Measurements from ENCODE around the gene RPS27.
A peak's percentile ranks its signal among the peaks of the same experiment; 100 is the strongest.
"Not testable (repeated sequence)": the region's sequence is repeated elsewhere in the genome, so short reads cannot be mapped to it uniquely, and the experiment has no call there.

RPS27 gene

DNA sequence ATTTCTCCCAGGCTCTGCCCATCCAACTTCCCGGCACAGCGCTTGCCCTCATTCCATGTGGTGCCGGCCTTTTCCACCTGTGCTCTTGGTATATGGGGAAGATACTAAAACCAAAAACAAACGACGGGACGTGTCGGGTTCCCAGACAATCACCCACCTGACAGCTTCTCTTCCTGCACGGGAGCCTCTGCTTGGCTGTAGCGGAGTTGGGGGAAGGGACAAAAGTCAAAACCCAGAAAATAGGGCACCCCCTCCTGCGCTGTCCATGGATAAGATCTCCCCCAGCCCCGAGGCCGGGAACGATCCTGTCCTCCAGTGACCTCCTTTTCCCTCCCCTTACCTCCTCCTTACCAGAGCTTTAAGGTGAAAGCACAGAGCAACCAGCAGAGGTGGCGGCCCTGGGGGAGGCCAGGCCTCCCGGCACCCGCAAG lies 13.7 kb upstream of the RPS27 start:
- H3K27me3 ChIP-seq (ENCODE audit: insufficient read depth, low read length), result no peaks in the 10 kb centered on the region
- peaks cover 56% of the 10 kb centered on the region for H3K36me3 ChIP-seq (ENCODE audit: insufficient read depth, low read length)
- peak overlapping the region; percentile 86 for H3K27ac ChIP-seq (ENCODE audit: low read depth, low read length)
- under 1% methylated on average over 14 of the region's 16 CpGs for WGBS
- peaks cover 3% of the 10 kb centered on the region; the same call in 1 of the 2 replicates for H3K4me1 ChIP-seq (ENCODE audit: insufficient read depth, low read length)
- H3K4me3 ChIP-seq (ENCODE audit: low read length), result peak overlapping the region; percentile 85
- no peaks in the 10 kb centered on the region for H3K9me3 ChIP-seq (ENCODE audit: insufficient read depth, low read depth, low read length)
- peak overlapping the region; percentile 86 for H3K9ac ChIP-seq (ENCODE audit: low read depth, low read length)

- peaks cover 63% of the 10 kb centered on the region for H3K36me3 ChIP-seq (ENCODE audit: insufficient read depth, low read length)
- no peaks in the 10 kb centered on the region for H3K27me3 ChIP-seq (ENCODE audit: insufficient read depth, low read length)
- H3K9me3 ChIP-seq (ENCODE audit: insufficient read depth, low read depth, low read length), result no peaks in the 10 kb centered on the region
- peak within 1 kb of the TSS; percentile 86 for H3K27ac ChIP-seq (ENCODE audit: low read depth, low read length)
- under 1% methylated on average over 75 of the region's 75 CpGs for WGBS
- peaks cover 3% of the 10 kb centered on the region; the same call in 1 of the 2 replicates for H3K4me1 ChIP-seq (ENCODE audit: insufficient read depth, low read length)
- H3K9ac ChIP-seq (ENCODE audit: low read depth, low read length), result peak within 1 kb of the TSS; percentile 86
- H3K4me3 ChIP-seq (ENCODE audit: low read length), result peak within 1 kb of the TSS; percentile 85
Observed at GRCh38 chr1:153977250-153978240, 13.0 kb upstream of the RPS27 start, which contains the start of gene JTB. Gene JTB, minus strand, starts transcription at chr1:153977674. Its CDS starts 422 bp downstream, at chr1:153977252.

DNA sequence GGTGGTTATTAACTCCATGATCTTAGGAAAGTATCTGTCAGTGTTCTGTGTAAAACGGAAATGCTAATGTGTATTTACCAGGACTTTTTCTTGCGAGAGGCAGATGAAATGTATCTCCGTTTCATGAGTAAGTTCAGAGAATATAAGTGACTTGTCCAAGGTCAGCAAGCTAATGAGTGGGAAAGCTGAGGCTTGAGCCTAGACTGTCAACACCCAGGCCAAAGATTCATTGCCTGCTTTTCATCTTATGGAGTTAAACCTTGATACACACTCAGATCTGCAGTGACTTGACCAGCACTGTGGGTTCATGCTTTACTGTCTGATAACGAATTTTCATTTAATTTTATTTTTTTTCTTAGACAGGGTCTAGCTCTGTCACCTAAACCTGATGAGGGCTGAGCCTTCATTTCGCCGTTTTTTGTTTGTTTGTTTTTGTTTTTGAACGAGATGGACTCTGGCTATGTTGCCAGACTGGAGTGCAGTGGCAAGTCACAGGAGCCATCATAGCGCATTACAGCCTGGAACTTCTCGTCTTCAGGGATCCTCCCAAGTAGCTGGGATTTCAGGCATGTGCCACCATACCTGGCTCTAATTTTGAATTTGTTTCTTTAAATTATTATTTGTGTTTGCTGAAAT lies 12.2 kb upstream of the RPS27 start:
- Histone ChIP-seq H3K27me3 (ENCODE audit: insufficient read depth, low read length) (no peaks in the 10 kb centered on the region), H3K9me3 (ENCODE audit: insufficient read depth, low read depth, low read length) (no peaks in the 10 kb centered on the region), H3K9ac (ENCODE audit: low read depth, low read length) (peak overlapping the region; percentile 86), H3K4me3 (ENCODE audit: low read length) (peak overlapping the region; percentile 85), H3K36me3 (ENCODE audit: insufficient read depth, low read length) (peaks cover 67% of the 10 kb centered on the region), H3K4me1 (ENCODE audit: insufficient read depth, low read length) (peaks cover 3% of the 10 kb centered on the region; the same call in 1 of the 2 replicates), H3K27ac (ENCODE audit: low read depth, low read length) (no peak overlapping the region; the same call in 1 of the 2 replicates)
- WGBS, result 85% methylated on average over 9 of the region's 9 CpGs

DNA sequence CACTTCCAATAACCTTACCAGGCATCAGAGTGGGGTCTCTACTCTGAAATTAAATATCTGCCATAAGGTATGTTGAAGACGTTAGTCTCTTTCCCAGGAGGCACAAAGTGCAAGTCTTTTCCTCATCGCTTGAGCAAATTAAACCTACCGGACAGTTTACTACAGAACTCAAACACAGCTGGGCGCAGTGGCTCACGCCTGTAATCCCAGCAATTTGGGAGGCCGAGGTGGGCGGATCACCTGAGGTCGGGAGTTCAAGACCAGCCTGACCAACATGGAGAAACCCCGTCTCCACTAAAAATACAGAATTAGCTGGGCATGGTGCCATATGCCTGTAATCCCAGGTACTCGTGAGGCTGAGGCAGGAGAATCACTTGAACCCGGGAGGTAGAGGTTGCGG lies 11.5 kb upstream of the RPS27 start:
- H3K4me1 ChIP-seq (ENCODE audit: insufficient read depth, low read length); H3K9me3 ChIP-seq (ENCODE audit: insufficient read depth, low read depth, low read length); H3K27me3 ChIP-seq (ENCODE audit: insufficient read depth, low read length); H3K4me3 ChIP-seq (ENCODE audit: low read length); H3K9ac ChIP-seq (ENCODE audit: low read depth, low read length); H3K27ac ChIP-seq (ENCODE audit: low read depth, low read length): not testable (repeated sequence)
- peaks cover 65% of the 10 kb centered on the region for H3K36me3 ChIP-seq (ENCODE audit: insufficient read depth, low read length)
- 97% methylated on average over 12 of the region's 12 CpGs for WGBS

DNA sequence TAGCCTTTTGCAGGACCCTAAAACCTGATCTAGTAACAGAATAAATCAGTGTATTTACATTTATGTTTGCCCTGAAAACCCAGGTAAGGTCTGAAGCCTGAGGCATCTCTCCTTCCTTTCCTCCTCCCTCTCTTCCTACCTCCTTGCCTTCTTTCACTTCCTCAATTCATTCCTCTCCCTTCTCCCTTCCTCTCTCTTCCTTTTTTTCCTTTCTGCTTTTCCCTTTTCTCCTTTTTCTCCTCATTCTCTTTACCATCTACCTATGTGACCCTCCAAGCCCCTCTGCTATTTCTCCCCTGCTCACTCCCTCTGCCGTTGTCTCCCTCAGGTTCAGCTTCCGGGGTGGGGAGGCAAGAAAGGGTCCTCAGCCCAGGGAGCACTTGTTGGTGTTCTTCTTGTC lies 8.8 kb upstream of the RPS27 start:
- H3K4me1 ChIP-seq (ENCODE audit: insufficient read depth, low read length); H3K9me3 ChIP-seq (ENCODE audit: insufficient read depth, low read depth, low read length); H3K27me3 ChIP-seq (ENCODE audit: insufficient read depth, low read length); H3K4me3 ChIP-seq (ENCODE audit: low read length); H3K9ac ChIP-seq (ENCODE audit: low read depth, low read length); H3K27ac ChIP-seq (ENCODE audit: low read depth, low read length): not testable (repeated sequence)
- peaks cover 51% of the 10 kb centered on the region for H3K36me3 ChIP-seq (ENCODE audit: insufficient read depth, low read length)
- 89% methylated on average over 2 of the region's 2 CpGs for WGBS

- Histone ChIP-seq H3K27ac (ENCODE audit: low read depth, low read length) (no peak overlapping the region; the same call in 1 of the 2 replicates), H3K36me3 (ENCODE audit: insufficient read depth, low read length) (peaks cover 43% of the 10 kb centered on the region), H3K27me3 (ENCODE audit: insufficient read depth, low read length) (no peaks in the 10 kb centered on the region), H3K9ac (ENCODE audit: low read depth, low read length) (no peak overlapping the region), H3K4me1 (ENCODE audit: insufficient read depth, low read length) (peaks cover 8% of the 10 kb centered on the region; the same call in 1 of the 2 replicates), H3K4me3 (ENCODE audit: low read length) (peak overlapping the region; percentile 89), H3K9me3 (ENCODE audit: insufficient read depth, low read depth, low read length) (no peaks in the 10 kb centered on the region)
- WGBS, result 75% methylated on average over 6 of the region's 6 CpGs
Observed at GRCh38 chr1:153984123-153984894, 6.3 kb upstream of the RPS27 start.

DNA sequence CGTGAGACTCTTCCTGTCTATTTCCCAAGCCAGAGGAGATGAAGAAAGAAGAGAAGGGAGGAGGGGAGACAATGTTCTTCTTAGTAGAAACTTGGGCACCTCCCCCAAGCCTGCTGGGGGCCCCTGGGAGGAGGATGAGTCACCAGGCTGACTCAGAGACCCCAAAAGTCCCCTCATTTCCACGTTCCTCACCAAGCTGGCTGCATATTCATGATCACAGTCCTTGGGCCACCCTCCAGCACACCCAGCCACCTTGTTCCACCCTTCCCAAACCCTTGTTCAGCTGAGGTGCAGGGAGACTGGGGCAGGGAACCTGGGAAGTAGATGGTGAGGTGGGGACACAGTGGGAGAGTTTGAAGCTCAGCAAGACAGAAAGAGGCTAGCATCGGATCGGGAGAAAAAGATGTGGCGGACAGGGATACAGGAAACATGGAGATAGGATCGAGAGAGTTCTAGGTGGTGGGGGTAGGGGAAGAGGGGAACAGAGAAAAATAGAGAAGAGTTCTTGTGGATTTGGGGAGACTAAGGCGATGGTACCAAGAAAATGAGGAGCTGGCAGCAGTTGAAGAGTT lies 5.1 kb upstream of the RPS27 start:
- peak overlapping the region; percentile 89 for H3K4me3 ChIP-seq (ENCODE audit: low read length)
- H3K27me3 ChIP-seq (ENCODE audit: insufficient read depth, low read length), result no peaks in the 10 kb centered on the region
- H3K9me3 ChIP-seq (ENCODE audit: insufficient read depth, low read depth, low read length), result no peaks in the 10 kb centered on the region
- peak overlapping the region; percentile 76 for H3K27ac ChIP-seq (ENCODE audit: low read depth, low read length)
- WGBS, result 3% methylated on average over 6 of the region's 7 CpGs
- H3K4me1 ChIP-seq (ENCODE audit: insufficient read depth, low read length), result peaks cover 8% of the 10 kb centered on the region; the same call in 1 of the 2 replicates
- H3K36me3 ChIP-seq (ENCODE audit: insufficient read depth, low read length), result peaks cover 36% of the 10 kb centered on the region
- peak overlapping the region; percentile 83 for H3K9ac ChIP-seq (ENCODE audit: low read depth, low read length)

DNA sequence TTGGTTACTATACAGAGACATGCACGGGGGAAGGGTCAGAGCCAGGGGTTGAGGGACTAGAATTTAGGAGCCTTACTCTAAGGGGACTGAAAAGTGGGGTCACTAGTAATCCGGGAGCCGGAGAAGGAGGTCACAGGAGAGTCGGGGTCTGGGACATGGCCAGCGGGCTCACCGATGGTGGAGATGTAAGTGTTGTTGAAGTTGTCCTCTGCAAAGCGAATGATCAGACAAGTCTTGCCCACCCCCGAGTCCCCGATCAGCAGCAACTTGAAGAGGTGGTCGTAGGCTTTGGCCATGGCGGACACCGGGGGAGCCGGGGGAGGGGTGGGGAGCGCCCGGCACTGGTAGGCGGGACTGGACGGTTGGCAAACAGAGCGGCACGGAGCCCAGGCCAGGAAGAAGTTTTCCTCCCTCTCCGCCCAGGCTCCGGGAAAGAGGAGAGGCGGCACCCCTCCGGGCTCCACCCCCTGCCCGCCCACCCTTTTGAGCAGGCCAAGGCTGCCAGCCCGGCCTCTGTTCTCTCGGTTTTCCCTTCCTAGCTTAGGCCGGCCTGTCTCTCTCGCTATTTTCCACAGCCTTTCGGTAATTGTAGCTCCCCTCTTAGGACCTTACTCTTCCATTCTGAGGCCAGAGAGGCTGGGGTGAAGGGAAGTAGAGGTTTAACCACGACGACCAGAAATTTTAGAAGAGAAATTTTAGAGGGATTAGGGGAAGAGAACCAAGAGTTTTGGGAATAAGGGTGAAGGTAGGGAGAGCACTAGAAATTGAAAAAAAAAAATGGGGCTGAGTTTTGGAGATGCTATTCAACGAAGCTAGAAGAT lies 4.4 kb upstream of the RPS27 start, which contains the start of gene RAB13:
RAB13 (minus strand) TSS at position 399 of the 821 bp plus-strand sequence; CDS start at position 296, 103 bp downstream.
- Histone ChIP-seq H3K4me3 (ENCODE audit: low read length) (peak within 1 kb of the TSS; percentile 89), H3K4me1 (ENCODE audit: insufficient read depth, low read length) (peaks cover 8% of the 10 kb centered on the region; the same call in 1 of the 2 replicates), H3K36me3 (ENCODE audit: insufficient read depth, low read length) (peaks cover 30% of the 10 kb centered on the region), H3K27ac (ENCODE audit: low read depth, low read length) (peak within 1 kb of the TSS; percentile 76), H3K27me3 (ENCODE audit: insufficient read depth, low read length) (no peaks in the 10 kb centered on the region), H3K9me3 (ENCODE audit: insufficient read depth, low read depth, low read length) (no peaks in the 10 kb centered on the region), H3K9ac (ENCODE audit: low read depth, low read length) (peak within 1 kb of the TSS; percentile 83)
- WGBS, result 2% methylated on average over 31 of the region's 32 CpGs

GRCh38 chr1:153987621-153988020 lies 2.9 kb upstream of the RPS27 start:
- no peak overlapping the region for H3K27ac ChIP-seq (ENCODE audit: low read depth, low read length)
- H3K27me3 ChIP-seq (ENCODE audit: insufficient read depth, low read length), result no peaks in the 10 kb centered on the region
- peaks cover 12% of the 10 kb centered on the region; the same call in 1 of the 2 replicates for H3K4me1 ChIP-seq (ENCODE audit: insufficient read depth, low read length)
- no peaks in the 10 kb centered on the region for H3K9me3 ChIP-seq (ENCODE audit: insufficient read depth, low read depth, low read length)
- 89% methylated on average over 8 of the region's 8 CpGs for WGBS
- no peak overlapping the region for H3K9ac ChIP-seq (ENCODE audit: low read depth, low read length)
- H3K4me3 ChIP-seq (ENCODE audit: low read length), result no peak overlapping the region
- H3K36me3 ChIP-seq (ENCODE audit: insufficient read depth, low read length), result peaks cover 30% of the 10 kb centered on the region

Measured in HUES64 (cell line).